ENCODE data around the gene PTDSS2. TPM values are rescaled to one million over a fixed set of nuclear protein-coding genes. Genes with fewer than 3 reads are reported as not detected.
A peak's percentile ranks its signal among the peaks of the same experiment; 100 is the strongest.

PTDSS2 gene
- total and polyA plus RNA-seq, 5 experiments from 2014 or later = 9.0 to 30.2 (median 13.0) TPM

- Mint-ChIP-seq H3K27ac (peak overlapping the region; percentile 33 to 98 (median 76)), H3K4me3 (peak overlapping the region in 1 of 10 donors; percentile 51), H3K27me3 (no peaks in the 10 kb centered on the region), H3K36me3 (peaks cover 0 to 18% (median 2%) of the 10 kb centered on the region in 3 donors), H3K9me3 (no peaks in the 10 kb centered on the region), H3K4me1 (peaks cover 29 to 62% (median 41%) of the 10 kb centered on the region in 4 donors)
- ATAC-seq (no peak), DNase-seq (no peak)
- POLR2A ChIA-PET = interaction anchor here (1.1 to 1.2 kb wide), 2 partner anchors 143 to 221 kb away, joined by 3 read pairs; no protein-coding TSS in a partner anchor
Observed at GRCh38 chr11:455566-456147, 5.6 kb downstream of the PTDSS2 start.

- no peaks in the 10 kb centered on the region for H3K9me3 Mint-ChIP-seq
- H3K4me1 Mint-ChIP-seq = peaks cover 22 to 55% (median 33%) of the 10 kb centered on the region in 4 donors
- H3K27ac Mint-ChIP-seq = peak overlapping the region; percentile 84 to 98 (median 94)
- peak in 7 of 10 donors; percentile 40 to 65 (median 51) for DNase-seq
- H3K36me3 Mint-ChIP-seq = peaks cover 0 to 16% (median 2%) of the 10 kb centered on the region in 3 donors
- H3K27me3 Mint-ChIP-seq = no peaks in the 10 kb centered on the region
- POLR2A ChIA-PET = interaction anchor here (0.7 to 1.2 kb wide), 4 partner anchors 144 to 250 kb away, joined by 3 to 5 read pairs (median 3); partner anchors contain the start of genes BET1L and RIC8A
- peak overlapping the region; percentile 39 to 88 (median 75) for H3K4me3 Mint-ChIP-seq
- peak; percentile 91 to 95 for ATAC-seq
Observed at GRCh38 chr11:456533-456932, 6.5 kb downstream of the PTDSS2 start.

GRCh38 chr11:457111-457760, 7.2 kb downstream of the PTDSS2 start:
- DNase-seq = peak in 2 of 10 donors; percentile 21 to 28
- Mint-ChIP-seq H3K9me3 (no peaks in the 10 kb centered on the region), H3K27ac (peak overlapping the region; percentile 84 to 98 (median 94)), H3K36me3 (peaks cover 0 to 15% (median 2%) of the 10 kb centered on the region in 3 donors), H3K27me3 (no peaks in the 10 kb centered on the region), H3K4me3 (peak overlapping the region; percentile 39 to 88 (median 75)), H3K4me1 (peaks cover 22 to 49% (median 28%) of the 10 kb centered on the region in 4 donors)
- POLR2A ChIA-PET = interaction anchor here (0.7 to 1.2 kb wide), 3 partner anchors 220 to 250 kb away, joined by 3 to 5 read pairs (median 3); partner anchors contain the start of genes BET1L and RIC8A
- ATAC-seq = peak; percentile 57 to 67

- peak overlapping the region in 1 of 10 donors; percentile 21 for H3K27ac Mint-ChIP-seq
Observed at GRCh38 chr11:459511-460220, 9.6 kb downstream of the PTDSS2 start.

GRCh38 chr11:460331-461199, 10.5 kb downstream of the PTDSS2 start:
- H3K27ac Mint-ChIP-seq = peak overlapping the region in 2 of 10 donors; percentile 22 to 56
- H3K4me3 Mint-ChIP-seq = no peak overlapping the region
- DNase-seq (no peak), ATAC-seq (no peak)
- POLR2A ChIA-PET = no interaction called here
- no peaks in the 10 kb centered on the region for H3K27me3 Mint-ChIP-seq
- no peaks in the 10 kb centered on the region for H3K36me3 Mint-ChIP-seq
- H3K4me1 Mint-ChIP-seq = peaks cover 16 to 33% (median 22%) of the 10 kb centered on the region in 4 donors
- no peaks in the 10 kb centered on the region for H3K9me3 Mint-ChIP-seq

More at GRCh38 chr11:459511-460220, 9.6 kb downstream of the PTDSS2 start:
- Mint-ChIP-seq H3K4me1 (peaks cover 19 to 42% (median 25%) of the 10 kb centered on the region in 4 donors), H3K4me3 (no peak overlapping the region), H3K36me3 (peaks cover 0 to 3% (median 0%) of the 10 kb centered on the region in 3 donors), H3K27me3 (no peaks in the 10 kb centered on the region), H3K9me3 (no peaks in the 10 kb centered on the region)
- ATAC-seq (no peak), DNase-seq (no peak)
- POLR2A ChIA-PET = interaction anchor here (0.9 kb wide), 1 partner anchor 43 kb away, joined by 3 read pairs; no protein-coding TSS in a partner anchor

- ATAC-seq (no peak), DNase-seq (no peak)
- H3K4me3 Mint-ChIP-seq = no peak overlapping the region
- no peak overlapping the region for H3K27ac Mint-ChIP-seq
- no peaks in the 10 kb centered on the region for H3K27me3 Mint-ChIP-seq
- peaks cover 9 to 22% (median 14%) of the 10 kb centered on the region in 4 donors for H3K4me1 Mint-ChIP-seq
- H3K36me3 Mint-ChIP-seq = peaks cover 0 to 2% (median 0%) of the 10 kb centered on the region in 3 donors
- no peaks in the 10 kb centered on the region for H3K9me3 Mint-ChIP-seq
- POLR2A ChIA-PET = no interaction called here
Observed at GRCh38 chr11:461626-462025, 11.5 kb downstream of the PTDSS2 start.

- H3K4me3 Mint-ChIP-seq = no peak overlapping the region
- POLR2A ChIA-PET = interaction anchor here (0.6 to 0.7 kb wide), 2 partner anchors 44 to 203 kb away, joined by 3 to 4 read pairs; no protein-coding TSS in a partner anchor
- no peak for ATAC-seq
- no peaks in the 10 kb centered on the region for H3K27me3 Mint-ChIP-seq
- peaks cover 0 to 2% (median 0%) of the 10 kb centered on the region in 3 donors for H3K36me3 Mint-ChIP-seq
- H3K27ac Mint-ChIP-seq = no peak overlapping the region
- H3K4me1 Mint-ChIP-seq = peaks cover 4 to 16% (median 8%) of the 10 kb centered on the region in 4 donors
- H3K9me3 Mint-ChIP-seq = no peaks in the 10 kb centered on the region
- DNase-seq = no peak
Observed at GRCh38 chr11:462107-462890, 12.2 kb downstream of the PTDSS2 start.

GRCh38 chr11:464316-464715, 14.2 kb downstream of the PTDSS2 start:
- POLR2A ChIA-PET = interaction anchor here (0.6 to 0.7 kb wide), 2 partner anchors 72 to 126 kb away, joined by 3 read pairs; no protein-coding TSS in a partner anchor
- no peak for ATAC-seq

GRCh38 chr11:465896-466530, 15.9 kb downstream of the PTDSS2 start:
- ATAC-seq (no peak), DNase-seq (no peak)
- Mint-ChIP-seq H3K4me3 (no peak overlapping the region), H3K9me3 (no peaks in the 10 kb centered on the region), H3K27me3 (no peaks in the 10 kb centered on the region), H3K36me3 (peaks cover 0 to 2% (median 0%) of the 10 kb centered on the region in 3 donors), H3K27ac (peak overlapping the region in 1 of 10 donors; percentile 61), H3K4me1 (peaks cover 0 to 5% (median 4%) of the 10 kb centered on the region in 4 donors)
- POLR2A ChIA-PET = interaction anchor here (0.7 to 0.8 kb wide), 2 partner anchors 8 to 32 kb away, joined by 3 read pairs; no protein-coding TSS in a partner anchor

More at GRCh38 chr11:464316-464715, 14.2 kb downstream of the PTDSS2 start:
- H3K36me3 Mint-ChIP-seq = peaks cover 0 to 2% (median 0%) of the 10 kb centered on the region in 3 donors
- no peaks in the 10 kb centered on the region for H3K9me3 Mint-ChIP-seq
- H3K27me3 Mint-ChIP-seq = no peaks in the 10 kb centered on the region
- no peak for DNase-seq
- peaks cover 0 to 6% (median 2%) of the 10 kb centered on the region in 4 donors for H3K4me1 Mint-ChIP-seq
- no peak overlapping the region for H3K4me3 Mint-ChIP-seq
- peak overlapping the region in 1 of 10 donors; percentile 47 for H3K27ac Mint-ChIP-seq

GRCh38 chr11:468036-468435, 18.0 kb downstream of the PTDSS2 start:
- DNase-seq = no peak
- no peaks in the 10 kb centered on the region for H3K27me3 Mint-ChIP-seq
- peaks cover 0 to 5% (median 4%) of the 10 kb centered on the region in 4 donors for H3K4me1 Mint-ChIP-seq
- peaks cover 0 to 2% (median 0%) of the 10 kb centered on the region in 3 donors for H3K36me3 Mint-ChIP-seq
- no peak overlapping the region for H3K4me3 Mint-ChIP-seq
- no peak for ATAC-seq
- H3K27ac Mint-ChIP-seq = peak overlapping the region in 1 of 10 donors; percentile 44
- no peaks in the 10 kb centered on the region for H3K9me3 Mint-ChIP-seq
- POLR2A ChIA-PET = no interaction called here
